SK-N-SH (cell line): Measurements from ENCODE around the gene AGAP1.

Source experiments
- CTCF ChIP-seq: fragments of 200-600 bp; sonication (generic); IDR thresholded peaks from 2 replicates; pipeline ENCODE4 v1.6.1; 2017; ENCODE audit warnings: antibody characterized with exemption, mild to moderate bottlenecking, moderate library complexity
- MAX ChIP-seq: IDR thresholded peaks from 2 replicates; pipeline ENCODE4 v1.4.0; 2012; ENCODE audit warnings: low read depth
- POLR2AphosphoS5 ChIP-seq: IDR thresholded peaks from 2 replicates; pipeline ENCODE4 v1.6.1; 2012; ENCODE audit warnings: low read depth, low read length
- YY1 ChIP-seq: IDR thresholded peaks from 2 replicates; pipeline ENCODE4 v1.4.0; 2012; ENCODE audit warnings: low read depth, mild to moderate bottlenecking
- TF ChIP-seq, protein P1 (sequence below): IDR thresholded peaks from 2 replicates; pipeline ENCODE4 v1.6.1; 2012; ENCODE audit warnings: mild to moderate bottlenecking, low read depth, low read length, moderate library complexity

GRCh38 chr2:235566415-235566814 is 72.6 kb downstream of the AGAP1 start:
- TF ChIP-seq CTCF (no peak), YY1 (no peak), POLR2AphosphoS5 (no peak), MAX (no peak)
- TF ChIP-seq, protein P1, sequence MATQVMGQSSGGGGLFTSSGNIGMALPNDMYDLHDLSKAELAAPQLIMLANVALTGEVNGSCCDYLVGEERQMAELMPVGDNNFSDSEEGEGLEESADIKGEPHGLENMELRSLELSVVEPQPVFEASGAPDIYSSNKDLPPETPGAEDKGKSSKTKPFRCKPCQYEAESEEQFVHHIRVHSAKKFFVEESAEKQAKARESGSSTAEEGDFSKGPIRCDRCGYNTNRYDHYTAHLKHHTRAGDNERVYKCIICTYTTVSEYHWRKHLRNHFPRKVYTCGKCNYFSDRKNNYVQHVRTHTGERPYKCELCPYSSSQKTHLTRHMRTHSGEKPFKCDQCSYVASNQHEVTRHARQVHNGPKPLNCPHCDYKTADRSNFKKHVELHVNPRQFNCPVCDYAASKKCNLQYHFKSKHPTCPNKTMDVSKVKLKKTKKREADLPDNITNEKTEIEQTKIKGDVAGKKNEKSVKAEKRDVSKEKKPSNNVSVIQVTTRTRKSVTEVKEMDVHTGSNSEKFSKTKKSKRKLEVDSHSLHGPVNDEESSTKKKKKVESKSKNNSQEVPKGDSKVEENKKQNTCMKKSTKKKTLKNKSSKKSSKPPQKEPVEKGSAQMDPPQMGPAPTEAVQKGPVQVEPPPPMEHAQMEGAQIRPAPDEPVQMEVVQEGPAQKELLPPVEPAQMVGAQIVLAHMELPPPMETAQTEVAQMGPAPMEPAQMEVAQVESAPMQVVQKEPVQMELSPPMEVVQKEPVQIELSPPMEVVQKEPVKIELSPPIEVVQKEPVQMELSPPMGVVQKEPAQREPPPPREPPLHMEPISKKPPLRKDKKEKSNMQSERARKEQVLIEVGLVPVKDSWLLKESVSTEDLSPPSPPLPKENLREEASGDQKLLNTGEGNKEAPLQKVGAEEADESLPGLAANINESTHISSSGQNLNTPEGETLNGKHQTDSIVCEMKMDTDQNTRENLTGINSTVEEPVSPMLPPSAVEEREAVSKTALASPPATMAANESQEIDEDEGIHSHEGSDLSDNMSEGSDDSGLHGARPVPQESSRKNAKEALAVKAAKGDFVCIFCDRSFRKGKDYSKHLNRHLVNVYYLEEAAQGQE = no peak
